ENCODE results near the gene AHCYL2.

AHCYL2 gene

GRCh38 chr7:129412501-129412900 is 187.7 kb downstream of the AHCYL2 start:
- DNase-seq (ENCODE audit: extremely low spot score): no peak
- CTCF ChIA-PET: interaction anchor here (1.4 kb wide), 1 partner anchor 36 kb away, joined by 3 read pairs; no protein-coding TSS in a partner anchor
- TF ChIP-seq BHLHE40 (IDR thresholded peaks at IDR 0.05; ENCODE audit: borderline replicate concordance): no peak
- POLR2A ChIA-PET: no interaction called here

- no peak for DNase-seq (ENCODE audit: extremely low spot score)
- POLR2A ChIA-PET: no interaction called here
- CTCF ChIA-PET: no interaction called here
Observed at GRCh38 chr7:129417073-129417472, 192.2 kb downstream of the AHCYL2 start.

GRCh38 chr7:129421717-129422250 is 197.0 kb downstream of the AHCYL2 start:
- TF ChIP-seq ELF4 (IDR thresholded peaks at IDR 0.05) (no peak), ZNF384 (IDR thresholded peaks at IDR 0.05) (no peak), LEF1 (IDR thresholded peaks at IDR 0.05; ENCODE audit: borderline replicate concordance) (no peak), L3MBTL2 (conservative IDR thresholded peaks at IDR 0.05) (no peak), NFRKB (IDR thresholded peaks at IDR 0.05) (no peak), SP1 (IDR thresholded peaks at IDR 0.05) (no peak), PKNOX1 (IDR thresholded peaks at IDR 0.05) (no peak)
- ChIA-PET POLR2A (no interaction called here), CTCF (interaction anchor here (0.6 kb wide), 1 partner anchor 79 kb away, joined by 3 read pairs; no protein-coding TSS in a partner anchor)
- DNase-seq (ENCODE audit: extremely low spot score): no peak

More at GRCh38 chr7:129417073-129417472, 192.2 kb downstream of the AHCYL2 start:
- TF ChIP-seq NFRKB (IDR thresholded peaks at IDR 0.05): no peak
- TF ChIP-seq L3MBTL2 (conservative IDR thresholded peaks at IDR 0.05): no peak
- TF ChIP-seq FOXM1 (IDR thresholded peaks at IDR 0.05; ENCODE audit: borderline replicate concordance): no peak
- TF ChIP-seq ELF4 (IDR thresholded peaks at IDR 0.05): no peak
- TF ChIP-seq PKNOX1 (IDR thresholded peaks at IDR 0.05): no peak
- TF ChIP-seq CTBP1 (IDR thresholded peaks at IDR 0.05; ENCODE audit: borderline replicate concordance): no peak
- TF ChIP-seq BHLHE40 (IDR thresholded peaks at IDR 0.05; ENCODE audit: borderline replicate concordance): no peak
- no peak for TF ChIP-seq ARNT (IDR thresholded peaks at IDR 0.05)

GRCh38 chr7:129422727-129423126 is 197.9 kb downstream of the AHCYL2 start:
- TF ChIP-seq PKNOX1 (IDR thresholded peaks at IDR 0.05) (no peak), CTBP1 (IDR thresholded peaks at IDR 0.05; ENCODE audit: borderline replicate concordance) (no peak), SP1 (IDR thresholded peaks at IDR 0.05) (no peak), LEF1 (IDR thresholded peaks at IDR 0.05; ENCODE audit: borderline replicate concordance) (no peak), TARDBP (IDR thresholded peaks at IDR 0.05) (no peak)
- DNase-seq (ENCODE audit: extremely low spot score): no peak
- ChIA-PET CTCF (no interaction called here), POLR2A (no interaction called here)

GRCh38 chr7:129423700-129424410 is 199.0 kb downstream of the AHCYL2 start:
- ChIA-PET CTCF (no interaction called here), POLR2A (interaction anchor here (0.6 kb wide), 1 partner anchor 10 kb away, joined by 3 read pairs; the partner anchor contains the start of gene STRIP2)
- TF ChIP-seq BHLHE40 (IDR thresholded peaks at IDR 0.05; ENCODE audit: borderline replicate concordance): no peak
- no peak for TF ChIP-seq NFRKB (IDR thresholded peaks at IDR 0.05)
- no peak for DNase-seq (ENCODE audit: extremely low spot score)

GRCh38 chr7:129426482-129426881 is 201.7 kb downstream of the AHCYL2 start:
- no peak for DNase-seq (ENCODE audit: extremely low spot score)
- CTCF ChIA-PET: interaction anchor here (0.7 kb wide), 1 partner anchor 45 kb away, joined by 3 read pairs; no protein-coding TSS in a partner anchor
- POLR2A ChIA-PET: no interaction called here
- no peak for TF ChIP-seq FOXM1 (IDR thresholded peaks at IDR 0.05; ENCODE audit: borderline replicate concordance)
- TF ChIP-seq FOXK2 (IDR thresholded peaks at IDR 0.05): no peak
- no peak for TF ChIP-seq PKNOX1 (IDR thresholded peaks at IDR 0.05)
- TF ChIP-seq CTBP1 (IDR thresholded peaks at IDR 0.05; ENCODE audit: borderline replicate concordance): no peak
- no peak for TF ChIP-seq NFRKB (IDR thresholded peaks at IDR 0.05)
- TF ChIP-seq L3MBTL2 (conservative IDR thresholded peaks at IDR 0.05): no peak
- no peak for TF ChIP-seq SUZ12 (IDR thresholded peaks at IDR 0.05)
- no peak for TF ChIP-seq ELF4 (IDR thresholded peaks at IDR 0.05)
- no peak for TF ChIP-seq ARNT (IDR thresholded peaks at IDR 0.05)
- TF ChIP-seq HDGF (IDR thresholded peaks at IDR 0.05; ENCODE audit: borderline replicate concordance): no peak

- DNase-seq (ENCODE audit: extremely low spot score): no peak
- ChIA-PET CTCF (no interaction called here), POLR2A (no interaction called here)
- no peak for TF ChIP-seq FOXM1 (IDR thresholded peaks at IDR 0.05; ENCODE audit: borderline replicate concordance)
- TF ChIP-seq TARDBP (IDR thresholded peaks at IDR 0.05): no peak
- no peak for TF ChIP-seq NFRKB (IDR thresholded peaks at IDR 0.05)
Observed at GRCh38 chr7:129427526-129428045, 202.8 kb downstream of the AHCYL2 start.

All from HEK293T (cell line).